Fibroblast of skin of scalp (primary cell): ENCODE data around the gene OR14K1. TPM values are rescaled to one million over a fixed set of nuclear protein-coding genes. Genes with fewer than 3 reads are reported as not detected.
A peak's percentile ranks its signal among the peaks of the same experiment; 100 is the strongest.
"Not testable (repeated sequence)": the region's sequence is repeated elsewhere in the genome, so short reads cannot be mapped to it uniquely, and the experiment has no call there.

Experiments
- DNase-seq: peaks from one replicate; pipeline ENCODE4 v3.0.0-alpha.2; 2013
- polyA plus RNA-seq, 2 experiments: library from polyadenylated mRNA; unstranded; fragments of 120-200 nt; gene quantifications; one replicate each; pipeline ENCODE4 v1.2.1, GENCODE V29; 2013; ENCODE audit not compliant: insufficient read length in 2 of 2

OR14K1 gene
- not detected for polyA plus RNA-seq (2013, experiment 1 of 2; ENCODE audit: insufficient read length)
- not detected for polyA plus RNA-seq (2013, experiment 2 of 2; ENCODE audit: insufficient read length)

GRCh38 chr1:247738315-247738714 is at the start of gene OR14K1:
Gene OR14K1 (plus strand): TSS chr1:247738615. CDS start chr1:247738615, 0 bp downstream.
- no peak for DNase-seq

DNA sequence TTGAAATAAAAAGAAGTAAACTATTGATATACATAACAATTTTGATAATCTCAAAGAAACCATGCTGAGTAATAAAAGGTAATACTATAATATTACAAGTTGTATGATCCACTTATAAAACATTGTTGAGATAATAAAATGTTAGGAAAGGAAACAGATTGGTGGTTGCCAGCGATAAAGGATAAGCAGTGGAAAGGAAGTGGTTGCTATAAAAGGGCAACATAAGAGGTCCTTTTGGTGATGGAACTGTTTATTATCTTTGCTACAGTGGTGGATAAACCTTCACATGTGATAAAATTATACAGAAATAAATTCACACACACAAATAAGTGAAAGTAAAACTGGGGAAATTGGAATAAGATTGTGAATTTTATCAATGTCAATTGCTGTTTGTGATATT is 37.1 kb upstream of the OR14K1 start:
- DNase-seq = no peak

- not testable (repeated sequence) for DNase-seq
These were observed 27.7 kb upstream of the OR14K1 start for GRCh38 chr1:247710681-247711080.

DNA sequence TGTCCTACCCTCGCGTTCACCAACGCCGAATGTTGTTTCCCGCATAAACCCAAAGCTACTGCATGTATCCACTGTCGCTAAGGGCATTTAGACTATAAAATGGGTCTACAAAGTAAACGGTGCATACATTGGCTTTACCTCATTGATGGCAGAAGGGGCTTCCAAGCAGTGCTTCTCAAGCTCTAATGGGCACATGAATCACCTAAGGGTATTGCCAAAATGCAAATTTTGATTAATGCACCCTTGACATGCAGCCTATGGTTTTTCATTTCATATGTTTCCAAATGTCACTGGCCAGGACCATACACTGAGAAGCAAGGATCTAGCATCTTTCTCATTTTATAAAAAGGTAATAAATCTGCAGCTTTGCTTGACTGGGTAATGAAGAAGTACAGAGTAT is 24.7 kb upstream of the OR14K1 start:
- DNase-seq = no peak

DNA sequence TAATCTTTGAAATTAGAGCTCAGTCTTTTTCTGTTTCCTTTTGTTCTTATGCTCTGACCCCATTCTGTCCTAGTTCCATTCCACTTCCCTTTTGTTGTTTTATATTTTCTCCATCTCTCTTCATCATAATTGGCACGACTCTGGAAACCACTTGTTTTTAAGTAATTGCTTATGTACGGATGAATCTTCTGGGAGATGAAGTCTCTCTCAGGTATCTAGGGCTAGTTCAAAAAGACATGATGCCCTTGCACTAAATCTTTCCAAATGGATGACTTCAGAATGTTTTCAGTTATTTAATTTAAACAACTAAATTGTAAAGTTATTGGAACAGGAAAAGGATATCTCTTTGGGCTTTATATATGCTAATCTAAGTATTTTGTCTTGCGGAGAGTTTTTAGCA is 21.9 kb upstream of the OR14K1 start, which contains the start of gene OR6F1:
Gene OR6F1 (minus strand): TSS at position 101 of the 400 bp plus-strand sequence. CDS start 3,891 bp downstream, outside the sequence.
- no peak for DNase-seq

DNA sequence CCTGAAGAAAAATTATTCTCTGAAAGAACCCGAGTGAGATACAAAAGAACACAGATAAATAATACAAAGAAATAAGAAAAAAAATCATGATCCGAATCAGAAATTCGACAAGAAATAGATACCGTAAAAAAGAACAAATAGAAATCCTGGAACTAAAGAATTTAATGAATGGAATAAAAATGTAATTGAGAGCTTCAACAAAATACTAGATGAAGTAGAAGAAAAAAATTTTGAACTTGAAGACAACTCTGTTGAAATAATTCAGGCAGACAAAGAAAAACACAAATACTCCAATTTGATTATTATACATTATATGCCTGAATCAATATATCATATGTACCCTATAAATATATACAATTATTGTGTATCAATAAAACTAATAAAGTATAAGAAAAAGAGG is 17.2 kb upstream of the OR14K1 start:
- DNase-seq = no peak

GRCh38 chr1:247740721-247741120 is 2.3 kb downstream of the OR14K1 start:
- DNase-seq = no peak

DNA sequence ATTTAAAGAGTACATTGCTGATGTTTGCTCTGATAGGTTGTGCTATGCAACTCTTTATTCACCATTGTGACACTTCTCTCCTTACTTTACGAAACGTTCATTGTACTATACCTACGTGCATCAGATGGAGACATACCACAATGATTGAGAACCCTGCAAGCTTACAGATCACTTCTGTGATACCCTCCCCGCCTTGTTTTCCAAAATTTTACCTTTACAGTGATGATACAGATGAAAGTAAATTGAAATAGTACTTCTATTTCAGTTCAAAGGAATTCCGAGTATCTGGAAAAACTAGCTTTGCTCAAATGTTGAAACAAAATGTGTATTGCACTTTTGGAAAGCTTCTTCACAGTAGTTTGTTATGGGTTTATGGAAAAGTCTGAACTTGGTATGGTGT is 3.3 kb downstream of the OR14K1 start:
- no peak for DNase-seq

DNA sequence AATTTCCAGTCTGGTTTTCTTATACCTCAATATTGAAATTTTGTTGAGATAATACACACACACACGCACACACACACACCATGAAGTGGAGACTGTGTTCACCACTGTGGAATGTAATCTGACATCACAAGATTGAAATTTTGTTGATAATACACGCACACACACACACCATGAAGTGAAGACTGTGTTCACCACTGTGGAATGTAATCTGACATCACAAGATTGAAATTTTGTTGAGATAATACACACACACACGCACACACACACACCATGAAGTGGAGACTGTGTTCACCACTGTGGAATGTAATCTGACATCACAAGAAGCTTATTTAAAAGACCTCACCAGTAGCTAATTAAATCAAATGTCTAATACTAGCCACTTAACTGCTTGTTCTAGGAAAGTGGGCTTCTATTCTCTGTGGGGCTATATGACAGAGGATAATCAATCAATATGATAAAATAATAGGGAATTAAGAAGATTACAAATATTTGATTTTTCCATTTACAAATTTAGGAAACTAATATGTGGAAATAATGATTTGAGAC is 3.9 kb downstream of the OR14K1 start:
- peak; percentile 0 for DNase-seq

DNA sequence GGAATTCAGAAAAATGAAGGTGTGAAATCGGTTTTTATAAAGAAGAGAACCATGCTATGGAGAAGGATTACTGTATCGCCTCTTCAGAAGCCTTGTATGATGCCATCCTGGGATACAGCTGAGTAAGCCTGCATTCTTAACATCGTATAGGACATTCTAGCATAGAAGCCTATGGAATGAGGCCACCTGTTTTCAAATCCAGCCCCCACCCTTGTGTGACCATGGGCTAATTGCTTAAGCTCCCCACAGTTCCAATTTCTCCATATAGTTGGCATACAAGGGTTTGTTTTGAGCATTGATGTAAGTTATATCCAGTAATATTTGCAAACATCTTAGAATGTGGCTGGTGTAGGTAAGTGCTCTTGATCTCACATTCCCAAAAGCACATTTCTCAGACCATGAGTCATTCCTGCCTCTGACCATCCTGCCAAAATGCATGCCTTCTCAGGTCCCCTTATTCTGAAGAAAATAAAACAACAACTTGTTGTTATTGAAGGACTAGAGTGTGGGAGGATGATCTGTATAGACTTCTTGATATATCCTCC is 8.0 kb downstream of the OR14K1 start:
- DNase-seq = no peak

DNA sequence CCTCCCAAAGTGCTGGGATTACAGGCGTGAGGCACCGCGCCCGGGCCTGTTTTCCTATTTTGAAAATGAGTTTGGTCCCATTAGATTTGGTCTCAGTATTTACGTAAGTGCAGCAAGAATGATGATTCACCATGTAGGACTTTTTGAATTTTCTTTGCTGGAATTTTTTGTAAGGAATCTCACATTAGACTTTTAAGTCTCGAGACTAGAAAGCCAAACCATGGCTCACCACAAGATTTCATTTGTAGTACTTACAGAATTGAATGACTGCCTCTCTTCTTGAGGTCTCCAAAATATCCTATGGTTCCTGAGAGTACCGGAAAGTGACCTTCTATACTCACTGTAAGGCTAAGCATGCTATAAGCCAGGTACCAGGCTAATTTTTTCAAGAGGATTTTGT is 9.2 kb downstream of the OR14K1 start:
- DNase-seq = no peak

- DNase-seq = no peak
These were observed 9.6 kb downstream of the OR14K1 start, which contains the start of gene OR14A2 for GRCh38 chr1:247748041-247748440. Gene OR14A2 (minus strand): TSS chr1:247748141.

DNA sequence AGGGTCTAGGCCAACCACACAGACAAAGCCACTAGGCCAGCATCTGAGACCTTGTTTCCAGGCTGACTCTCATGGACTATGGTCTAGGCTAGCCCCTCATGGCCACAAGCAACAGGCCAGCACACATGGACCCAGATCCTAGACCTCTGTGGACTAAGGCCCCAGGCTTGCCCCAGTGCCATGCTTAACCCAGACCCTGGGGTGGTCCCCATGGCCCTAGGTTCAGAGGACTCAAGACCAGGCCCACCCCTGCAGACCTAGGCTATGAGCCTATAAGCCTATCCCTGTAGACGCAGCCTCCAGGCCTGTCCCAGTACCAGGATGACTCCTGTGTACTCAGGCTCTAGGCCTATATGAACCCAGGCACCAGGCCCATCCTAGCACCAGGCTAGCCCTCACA is 11.5 kb downstream of the OR14K1 start:
- no peak for DNase-seq

- not testable (repeated sequence) for DNase-seq
These were observed 15.9 kb downstream of the OR14K1 start for GRCh38 chr1:247754311-247754710.

- DNase-seq = no peak
These were observed 22.0 kb downstream of the OR14K1 start, which contains the start of gene OR1C1 for GRCh38 chr1:247760456-247760855. Gene OR1C1 (minus strand): TSS chr1:247760556. CDS start chr1:247758406, 2,150 bp downstream.

DNA sequence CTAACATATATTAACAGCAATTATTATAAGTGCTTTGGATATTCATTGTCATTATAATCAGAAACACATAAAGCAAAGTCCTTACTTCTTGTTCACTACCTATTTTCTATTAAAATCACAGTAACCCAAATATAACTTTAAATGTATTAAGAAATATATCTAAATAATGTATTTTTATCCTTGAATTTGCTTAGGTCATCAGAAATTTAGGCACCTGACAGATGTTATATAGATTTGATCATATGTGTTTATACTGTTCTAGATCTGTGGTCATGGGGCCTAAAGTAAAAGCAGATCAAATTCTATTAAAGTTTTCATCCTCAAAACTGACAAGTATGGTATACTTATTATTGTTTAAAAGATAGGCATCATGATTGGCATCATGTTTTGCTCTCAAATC is 31.2 kb downstream of the OR14K1 start:
- no peak for DNase-seq
